ENCODE data around the gene KRTAP10-4.
A peak's percentile ranks its signal among the peaks of the same experiment; 100 is the strongest.
"Not testable (repeated sequence)": the region's sequence is repeated elsewhere in the genome, so short reads cannot be mapped to it uniquely, and the experiment has no call there.

KRTAP10-4 gene

DNA sequence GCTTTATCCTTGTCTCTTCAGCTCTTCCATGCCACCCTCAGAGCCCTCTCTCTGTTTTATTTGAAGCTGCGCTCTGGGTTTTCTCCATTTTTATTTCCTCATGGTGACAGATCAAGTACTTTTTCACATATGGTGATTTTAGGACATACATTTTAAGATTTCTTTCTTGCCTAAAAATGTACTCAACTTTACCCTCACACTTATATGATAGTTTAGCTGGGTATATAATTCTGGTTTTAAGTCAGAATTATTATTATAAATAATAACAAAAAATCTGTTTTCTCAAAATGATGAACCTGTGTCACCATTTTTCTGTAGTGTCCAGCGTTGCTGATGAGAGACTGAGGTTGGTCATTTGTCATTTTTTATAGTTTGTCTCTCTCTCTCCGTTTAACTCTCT is 7.6 kb downstream of the KRTAP10-4 start:
- no peak for DNase-seq

DNA sequence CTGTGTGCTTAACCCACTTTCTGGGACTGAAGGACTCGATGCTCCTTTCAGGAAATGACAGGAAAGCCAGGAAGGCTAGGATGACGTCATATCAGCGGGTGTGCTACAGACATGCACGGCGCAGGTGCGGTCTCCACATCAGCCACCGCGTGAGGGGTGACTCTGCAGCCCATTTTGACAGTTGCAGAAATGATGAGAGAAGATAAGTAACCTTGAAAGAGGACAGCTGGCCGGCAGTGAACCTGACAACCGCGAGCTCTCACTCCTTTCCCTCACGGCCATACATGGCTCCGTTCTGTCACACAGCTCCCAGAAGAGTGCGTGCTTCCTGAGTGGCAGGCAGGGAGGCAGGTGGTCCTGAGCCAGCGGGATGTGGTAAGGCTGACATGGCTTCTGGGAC is 8.5 kb downstream of the KRTAP10-4 start:
- no peak for DNase-seq

DNA sequence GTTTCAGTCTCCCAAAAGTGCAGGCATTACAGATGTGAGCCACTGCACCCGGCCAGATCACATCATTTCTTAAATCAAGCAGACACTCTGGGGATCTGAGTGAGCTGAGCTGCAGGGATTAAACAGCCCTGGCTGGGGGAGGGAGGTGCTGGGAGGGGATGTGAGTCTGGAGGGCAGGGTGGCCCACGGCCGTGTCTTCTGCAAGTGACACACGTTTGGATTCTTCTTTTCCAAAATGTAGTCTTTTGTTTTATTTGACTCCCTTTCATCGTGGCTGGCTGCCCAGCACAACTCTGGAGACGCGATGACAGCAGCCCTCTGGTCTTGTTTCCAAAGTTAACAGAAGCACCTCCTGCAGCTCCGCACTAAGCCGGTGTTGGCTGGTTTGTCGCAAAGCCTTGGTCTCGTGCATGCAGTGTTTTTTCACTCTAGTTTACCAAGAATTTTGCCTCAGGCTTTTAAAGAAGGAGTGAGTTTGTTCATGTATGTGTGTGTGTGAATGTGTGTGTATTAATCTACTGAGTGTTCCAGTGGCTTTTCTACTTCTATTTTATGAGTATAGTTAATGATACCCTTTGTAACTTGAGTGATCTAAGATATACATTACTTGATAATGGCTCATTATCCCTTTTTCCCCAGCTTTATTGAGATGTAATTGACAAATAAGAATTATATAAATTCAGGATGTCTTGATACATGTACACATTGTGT is 9.7 kb downstream of the KRTAP10-4 start:
- DNase-seq = no peak

DNA sequence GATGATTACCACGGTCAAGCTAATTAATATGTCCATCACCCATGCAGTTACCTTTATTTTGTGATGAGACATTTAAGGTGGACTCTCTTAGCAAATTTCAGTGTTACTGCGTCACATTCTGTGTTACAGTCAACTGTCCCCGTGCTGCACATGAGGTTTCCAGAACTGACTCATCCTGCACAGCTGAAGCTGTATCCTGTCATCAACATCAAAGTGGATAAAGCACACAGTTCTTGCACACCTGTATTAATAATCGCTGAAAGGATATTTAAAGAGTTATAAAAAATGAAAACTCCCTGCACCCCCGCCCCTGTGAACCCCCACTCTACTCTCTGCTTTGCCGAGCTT is 10.2 kb downstream of the KRTAP10-4 start:
- peak in 1 of 5 donors; percentile 70 for DNase-seq

DNA sequence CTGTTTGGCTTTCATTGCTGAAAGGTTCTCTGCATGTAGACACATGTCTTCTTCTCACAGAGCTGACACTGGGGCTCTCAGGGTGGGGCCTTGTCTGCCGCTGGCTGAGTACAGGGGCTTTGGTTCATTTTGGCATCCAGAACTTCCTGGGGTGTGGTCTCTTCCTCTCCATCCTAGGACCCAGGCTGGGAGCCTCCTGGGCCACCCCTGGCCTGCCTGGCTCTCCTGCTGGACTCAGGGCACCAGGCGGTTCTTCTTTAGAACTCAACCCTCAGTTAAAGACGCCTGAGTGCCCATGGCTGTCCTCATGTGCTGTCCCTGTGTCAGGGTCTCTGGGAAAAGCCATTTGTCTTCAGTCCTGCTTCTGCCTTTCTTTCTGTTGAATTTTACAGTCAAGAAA is 12.4 kb downstream of the KRTAP10-4 start:
- DNase-seq = no peak

DNA sequence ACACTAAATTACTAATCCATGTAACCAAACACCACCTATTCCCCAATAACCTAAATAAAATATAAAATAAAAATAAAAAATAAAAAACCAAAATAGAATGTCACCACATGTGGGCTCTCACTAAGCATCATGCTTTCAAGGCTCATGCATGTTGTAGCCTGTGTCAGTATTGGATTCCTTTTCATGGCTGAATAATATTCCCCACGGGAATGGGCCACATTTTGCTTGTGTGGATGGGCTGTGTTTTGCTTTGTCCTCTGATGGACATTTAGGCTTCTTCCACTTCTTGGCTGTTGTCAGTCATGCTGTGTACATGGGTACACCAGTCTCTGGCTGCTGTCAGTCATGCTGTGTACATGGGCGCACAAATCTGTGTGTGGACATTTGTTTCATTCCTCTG is 15.6 kb downstream of the KRTAP10-4 start:
- DNase-seq = no peak

DNA sequence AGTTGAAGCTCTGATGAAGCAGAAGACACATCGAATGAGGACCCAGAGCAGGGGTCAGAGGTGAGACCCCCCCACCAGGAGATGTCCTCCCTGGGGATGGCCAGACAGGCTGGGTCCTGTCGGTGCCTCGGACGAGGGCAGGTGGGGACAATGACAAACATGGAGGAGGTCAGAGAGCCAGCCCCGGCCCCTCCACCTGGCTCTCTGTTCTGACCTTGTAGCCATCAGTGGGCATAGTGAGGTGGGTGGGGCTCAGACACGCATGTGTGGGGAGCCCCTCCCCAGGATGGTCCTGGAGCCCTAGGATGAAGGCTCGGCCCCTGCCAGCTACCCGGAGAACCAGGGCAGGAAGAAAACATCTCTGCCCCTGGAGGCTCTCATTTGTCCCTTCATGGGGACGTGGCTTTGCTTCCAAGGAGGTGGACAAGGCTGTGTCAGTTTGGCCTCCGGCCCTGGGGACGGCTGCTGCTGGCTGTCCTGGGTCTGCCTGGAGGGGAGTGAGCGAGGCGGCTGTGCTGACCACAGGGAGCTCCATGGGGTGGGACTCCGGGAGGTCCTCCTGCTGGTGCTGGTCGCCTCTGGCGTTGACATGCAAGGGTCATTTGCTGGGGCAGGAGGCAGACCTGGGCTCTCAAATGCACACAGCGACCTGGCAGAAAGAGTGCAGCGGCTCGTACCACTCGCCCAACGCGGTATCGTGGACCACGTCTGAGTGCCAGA is 16.2 kb downstream of the KRTAP10-4 start:
- DNase-seq = no peak

DNA sequence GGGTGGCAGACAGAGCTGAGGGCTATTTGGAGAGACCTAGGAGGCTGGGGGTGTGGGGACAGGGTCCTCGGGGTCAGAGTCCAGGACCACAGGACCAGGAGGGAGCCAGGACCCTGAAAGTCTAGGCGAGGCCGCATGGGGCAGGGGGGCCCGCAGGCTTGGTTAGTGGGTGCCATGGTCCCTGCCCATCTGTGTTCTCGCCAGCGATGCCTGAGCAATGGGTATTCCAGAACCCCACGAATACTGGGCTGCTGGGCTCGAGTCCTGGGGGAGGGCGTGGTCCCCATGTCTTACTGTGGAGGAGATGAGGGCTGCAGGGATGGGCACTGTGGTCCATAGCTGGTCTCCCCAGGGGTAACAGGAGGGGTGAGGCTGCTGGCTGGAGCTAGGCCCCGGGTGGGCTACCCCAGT is 16.8 kb downstream of the KRTAP10-4 start:
- DNase-seq = no peak

DNA sequence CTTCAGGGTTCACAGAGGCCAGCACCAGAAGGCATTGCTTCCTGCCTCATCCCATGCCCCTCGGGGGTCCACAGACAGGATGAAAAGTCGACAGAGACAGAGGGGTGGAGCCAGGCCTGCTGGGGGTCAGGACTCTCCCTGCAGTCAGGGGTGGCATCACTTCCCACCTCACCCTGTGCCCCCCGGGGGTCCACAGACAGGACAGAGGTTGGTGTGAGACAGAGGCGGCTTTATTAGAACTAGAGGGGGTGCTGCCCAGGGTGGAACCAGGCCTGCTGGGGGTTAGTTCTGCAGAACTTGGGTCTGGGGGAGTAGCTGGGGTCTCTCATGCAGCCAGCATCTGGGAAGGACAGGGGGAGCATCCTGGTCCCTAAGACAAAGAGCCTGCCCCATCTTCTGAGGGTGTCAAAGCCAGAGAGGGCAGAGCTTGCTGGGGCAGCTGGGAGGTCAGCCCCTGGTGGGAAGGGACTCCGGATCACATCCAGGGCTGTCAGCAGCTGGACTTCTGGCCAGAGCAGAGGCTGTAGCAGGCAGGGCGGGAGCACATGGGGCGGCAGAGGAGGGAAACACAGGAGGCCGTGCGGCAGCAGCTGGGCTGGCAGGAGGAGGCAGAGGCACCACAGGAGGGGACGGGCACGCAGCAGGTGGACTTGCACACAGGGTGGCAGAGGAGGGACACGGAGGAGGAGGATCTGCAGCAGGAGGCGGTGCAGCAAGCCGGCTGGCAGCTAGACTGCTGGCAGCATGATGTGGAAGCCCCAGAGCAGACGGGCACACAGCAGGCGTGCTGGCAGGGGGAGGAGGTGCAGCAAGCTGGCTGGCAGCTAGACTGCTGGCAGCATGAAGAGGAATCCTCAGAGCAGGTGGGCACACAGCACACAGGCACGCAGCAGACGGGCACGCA is 17.6 kb downstream of the KRTAP10-4 start:
- DNase-seq = not testable (repeated sequence)

DNA sequence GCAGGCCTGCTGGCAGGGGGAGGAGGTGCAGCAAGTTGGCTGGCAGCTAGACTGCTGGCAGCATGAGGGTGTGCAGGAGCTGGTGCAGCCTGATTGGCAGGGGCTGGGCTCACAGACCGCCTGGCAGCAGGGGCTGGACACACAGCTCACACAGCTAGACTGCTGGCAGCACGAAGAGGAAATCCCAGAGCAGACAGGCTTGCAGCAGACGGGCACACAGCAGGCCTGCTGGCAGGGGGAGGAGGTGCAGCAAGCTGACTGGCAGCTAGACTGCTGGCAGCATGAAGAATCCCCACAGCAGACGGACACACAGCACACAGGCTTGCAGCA is 18.2 kb downstream of the KRTAP10-4 start:
- DNase-seq = not testable (repeated sequence)

DNA sequence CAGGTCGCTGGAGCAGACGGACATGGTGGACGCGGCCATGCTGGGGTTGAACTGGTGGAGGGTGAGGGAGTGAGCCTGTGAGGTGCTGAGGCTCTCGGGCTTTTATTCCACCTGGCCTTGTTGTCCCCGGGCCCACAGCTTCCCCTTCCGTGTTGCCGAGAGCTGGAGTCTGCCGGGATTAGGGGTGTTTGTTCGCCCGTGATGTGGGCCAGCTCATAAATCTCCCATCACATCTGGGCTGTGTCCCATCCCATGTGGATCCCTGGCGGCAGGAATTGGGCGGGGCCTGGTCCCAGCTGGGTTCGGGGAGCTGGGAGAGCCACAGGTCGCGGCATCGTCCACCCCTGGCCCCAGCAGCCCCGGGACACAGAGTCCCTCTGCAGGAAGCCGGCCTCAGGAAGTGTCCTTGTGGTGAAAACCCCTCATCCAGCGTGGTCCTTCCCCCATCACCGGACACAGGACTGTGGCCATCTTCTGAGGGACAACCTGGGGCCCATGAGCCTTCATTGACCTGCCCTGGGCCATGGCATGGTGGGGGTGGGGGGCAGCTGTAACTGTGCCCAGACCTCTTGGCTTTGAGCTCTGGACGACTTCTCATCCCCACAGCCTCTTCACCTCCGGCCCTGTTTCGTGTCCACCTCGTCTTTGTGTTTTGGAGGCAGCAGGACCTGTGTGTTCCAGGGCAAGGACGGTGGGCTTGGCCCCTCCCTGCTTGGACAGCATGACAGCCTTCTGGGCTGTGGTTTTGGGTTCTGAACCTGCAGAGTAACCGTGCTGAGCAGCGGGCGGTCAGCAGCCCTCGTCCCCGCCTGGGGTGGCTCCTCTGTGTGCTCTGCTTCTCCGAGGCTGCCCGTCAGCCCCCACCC is 19.1 kb downstream of the KRTAP10-4 start, which contains the start of gene KRTAP10-6:
KRTAP10-6 (minus strand) TSS at position 60 of the 866 bp plus-strand sequence; CDS start at position 39, 21 bp downstream.
- DNase-seq = no peak

DNA sequence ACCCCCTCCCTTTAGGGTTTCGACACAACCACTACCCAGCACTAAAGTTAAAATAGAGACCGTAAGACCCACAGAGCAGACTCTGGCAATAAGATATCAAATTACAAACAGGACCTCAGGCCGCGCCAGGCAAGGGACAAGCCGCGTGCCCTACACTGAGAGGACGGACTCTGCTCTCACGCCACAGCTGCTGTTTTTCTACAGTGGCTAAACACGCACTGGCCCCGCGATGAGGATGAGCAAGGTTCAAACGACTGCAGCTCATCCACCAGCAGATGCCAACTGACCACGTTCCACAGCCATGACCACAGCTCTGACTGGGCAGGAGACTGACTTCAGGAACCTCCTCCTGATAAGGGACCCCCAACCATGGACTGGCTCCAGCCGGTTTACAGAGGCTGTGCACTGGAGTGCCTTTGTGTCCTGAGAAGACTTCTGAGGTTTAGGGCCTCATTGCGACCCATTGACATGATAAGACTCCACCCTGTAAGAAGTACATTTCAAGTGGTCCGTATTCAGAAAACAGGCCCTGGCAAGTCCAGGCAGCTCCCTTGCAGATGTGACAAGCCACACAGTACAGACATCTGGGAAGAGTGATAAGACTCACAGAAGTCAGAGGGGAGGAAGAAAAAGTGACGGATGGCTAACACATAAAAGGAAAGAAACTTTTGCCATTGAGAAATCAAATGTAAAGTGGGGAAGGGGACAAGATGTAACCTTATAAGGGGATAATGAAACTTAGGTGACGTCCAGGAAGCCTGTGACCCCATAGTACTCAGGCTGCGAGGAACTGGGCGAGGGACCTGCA is 20.3 kb downstream of the KRTAP10-4 start:
- DNase-seq = no peak

DNA sequence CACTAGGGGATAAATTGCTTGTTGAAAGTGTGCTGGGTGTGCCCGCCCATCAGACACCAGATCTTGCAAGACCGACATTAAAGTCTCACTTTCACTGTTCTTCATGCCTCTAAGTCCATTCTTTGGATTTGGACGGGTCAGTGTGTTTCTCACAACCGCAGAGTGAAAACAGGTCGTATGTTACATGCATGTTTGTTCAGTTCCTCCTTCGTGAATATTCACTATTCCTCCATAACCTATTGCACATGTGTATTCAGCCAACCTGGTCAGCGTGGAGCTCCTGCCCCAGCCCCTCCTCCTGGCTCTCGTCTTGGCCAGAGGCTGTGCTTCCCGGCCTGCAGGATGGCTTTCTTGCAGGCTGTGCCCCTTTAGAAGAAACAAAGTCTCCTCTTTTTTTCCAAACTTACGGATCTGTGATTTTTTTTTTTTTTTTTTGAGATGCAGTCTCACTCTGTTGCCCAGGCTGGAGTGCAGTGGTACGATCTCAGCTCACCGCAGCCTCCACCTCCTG is 20.9 kb downstream of the KRTAP10-4 start:
- no peak for DNase-seq

DNA sequence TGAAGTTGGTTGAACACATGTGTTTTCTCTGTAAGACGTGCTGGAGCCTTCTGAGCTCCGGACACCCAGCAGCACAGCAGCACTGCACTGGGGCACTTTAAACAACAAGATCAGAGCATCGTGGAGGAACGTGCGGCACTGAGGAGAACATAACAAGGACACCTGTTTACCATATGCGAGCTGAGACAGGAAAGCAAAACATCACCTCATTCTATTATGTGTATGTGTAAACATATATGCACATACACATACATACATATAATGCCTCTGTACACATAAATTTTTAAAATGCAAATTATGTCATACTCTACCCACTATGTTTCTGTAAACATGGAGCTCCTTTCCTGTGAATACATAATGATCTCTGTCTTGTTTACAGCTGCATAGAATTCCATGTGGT is 22.0 kb downstream of the KRTAP10-4 start:
- DNase-seq = no peak

DNA sequence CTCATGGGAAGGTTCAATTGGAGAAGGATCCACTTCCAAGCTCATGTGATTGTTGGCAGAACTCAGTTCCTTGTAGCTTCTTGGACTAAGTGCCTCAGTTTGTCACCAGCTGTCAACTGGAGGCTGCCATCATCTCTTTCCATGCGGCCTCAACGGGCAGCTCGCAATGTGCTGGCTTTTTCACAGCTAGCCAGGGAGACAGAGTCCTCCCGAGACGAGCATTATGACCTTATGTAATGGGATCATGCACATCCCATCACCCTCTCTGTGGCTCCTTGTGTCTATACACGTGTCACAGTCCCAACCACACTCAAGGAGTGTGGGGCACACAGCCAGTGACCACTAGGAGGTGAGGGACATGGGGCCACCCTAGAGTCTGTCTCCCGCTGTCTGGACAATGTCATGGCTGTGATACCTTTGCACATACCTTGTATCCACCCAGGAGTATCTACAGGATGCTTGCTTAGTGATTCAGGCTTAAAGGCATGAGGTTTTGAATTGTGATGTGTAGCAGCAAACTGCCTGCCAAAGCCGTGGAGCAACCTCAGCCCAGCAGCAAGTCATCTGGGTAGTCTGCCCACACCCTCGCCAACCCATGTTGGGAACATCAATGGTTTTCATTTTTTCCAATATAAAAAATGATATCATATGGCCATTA is 22.7 kb downstream of the KRTAP10-4 start:
- no peak for DNase-seq

DNA sequence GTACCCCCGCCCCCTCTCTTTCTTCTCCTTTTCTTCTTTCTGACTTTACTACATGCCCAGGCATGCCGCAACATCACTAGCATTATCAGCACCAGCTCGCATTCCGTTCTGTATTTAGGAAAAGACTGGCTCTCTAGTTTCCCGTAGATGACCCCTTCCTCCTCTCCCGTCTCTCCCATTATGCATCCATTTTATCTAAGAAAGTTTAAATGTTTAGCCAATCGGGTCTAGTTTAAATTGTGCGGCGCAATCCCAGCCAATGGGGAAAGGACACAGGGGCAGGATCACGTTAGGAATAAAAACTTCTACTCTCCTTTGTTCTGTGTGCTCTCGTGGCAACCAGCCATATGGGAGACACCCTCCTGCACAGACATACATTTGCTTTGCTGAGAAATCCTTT is 24.5 kb downstream of the KRTAP10-4 start:
- DNase-seq = no peak

DNA sequence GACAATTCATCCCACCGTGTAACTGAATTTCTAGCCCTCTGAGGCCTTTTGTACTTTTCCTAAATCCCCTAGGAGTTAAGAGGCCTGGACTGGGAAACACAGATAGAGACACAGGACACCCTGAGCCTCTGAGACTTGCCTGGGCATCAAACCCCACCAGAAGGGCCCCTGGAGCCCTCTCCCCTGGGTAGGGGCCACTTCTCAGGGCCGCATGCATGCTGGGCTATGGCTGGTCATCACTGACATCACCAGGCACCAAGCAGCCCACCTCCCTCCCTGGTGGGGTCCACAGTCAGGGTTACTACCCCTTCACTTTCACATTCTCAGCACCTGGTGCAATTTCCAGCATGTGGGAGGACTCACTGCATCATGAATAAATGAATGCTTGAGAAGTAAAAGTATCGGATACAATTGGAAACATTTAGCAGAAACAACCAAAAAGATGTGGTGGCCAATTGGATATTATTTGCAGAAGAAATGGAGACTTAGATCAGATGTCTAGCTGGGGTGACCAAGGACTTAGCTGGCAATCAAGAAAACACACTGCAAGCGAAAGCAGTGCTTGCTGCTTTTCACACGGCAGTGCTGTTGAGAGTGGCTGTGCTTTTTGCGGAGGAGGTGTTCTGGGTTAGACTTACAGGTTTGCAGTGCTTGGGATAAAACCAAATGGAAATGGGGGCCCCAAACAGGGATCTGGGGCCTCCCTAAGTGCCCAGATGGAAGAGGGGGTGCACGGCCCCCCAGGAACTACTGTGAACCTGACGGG is 25.9 kb downstream of the KRTAP10-4 start:
- no peak for DNase-seq

DNA sequence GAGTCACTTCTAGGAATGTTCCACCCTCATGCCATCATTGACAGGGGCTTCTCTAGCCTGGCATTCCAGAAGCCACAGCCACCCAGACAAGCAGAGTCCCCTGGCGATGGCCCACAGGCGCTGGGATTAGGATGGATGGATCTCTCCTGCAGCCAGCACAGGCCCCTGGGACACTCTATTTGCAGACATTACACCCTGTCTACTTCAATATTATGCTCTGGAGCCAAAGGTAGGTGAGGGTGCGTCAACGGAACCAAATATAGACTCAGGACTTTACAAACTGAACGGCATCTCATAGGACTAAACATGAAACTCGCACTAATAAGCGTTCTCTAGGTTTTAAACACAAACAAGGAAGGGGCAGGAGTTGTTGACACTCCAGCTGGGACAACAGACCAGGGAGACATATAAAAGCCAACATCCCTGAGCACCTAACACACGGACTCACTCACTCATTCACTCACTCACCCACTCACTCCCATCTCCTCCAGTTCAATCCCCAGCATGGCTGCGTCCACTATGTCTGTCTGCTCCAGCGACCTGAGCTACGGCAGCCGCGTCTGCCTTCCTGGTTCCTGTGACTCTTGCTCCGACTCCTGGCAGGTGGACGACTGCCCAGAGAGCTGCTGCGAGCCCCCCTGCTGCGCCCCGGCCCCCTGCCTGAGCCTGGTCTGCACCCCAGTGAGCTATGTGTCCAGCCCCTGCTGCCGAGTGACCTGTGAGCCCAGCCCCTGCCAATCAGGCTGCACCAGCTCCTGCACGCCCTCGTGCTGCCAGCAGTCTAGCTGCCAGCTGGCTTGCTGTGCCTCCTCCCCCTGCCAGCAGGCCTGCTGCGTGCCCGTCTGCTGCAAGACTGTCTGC is 26.8 kb downstream of the KRTAP10-4 start, which contains the start of gene KRTAP10-7:
KRTAP10-7 (plus strand) TSS at position 480 of the 861 bp plus-strand sequence; CDS start at position 505, 25 bp downstream.
- DNase-seq = not testable (repeated sequence)

DNA sequence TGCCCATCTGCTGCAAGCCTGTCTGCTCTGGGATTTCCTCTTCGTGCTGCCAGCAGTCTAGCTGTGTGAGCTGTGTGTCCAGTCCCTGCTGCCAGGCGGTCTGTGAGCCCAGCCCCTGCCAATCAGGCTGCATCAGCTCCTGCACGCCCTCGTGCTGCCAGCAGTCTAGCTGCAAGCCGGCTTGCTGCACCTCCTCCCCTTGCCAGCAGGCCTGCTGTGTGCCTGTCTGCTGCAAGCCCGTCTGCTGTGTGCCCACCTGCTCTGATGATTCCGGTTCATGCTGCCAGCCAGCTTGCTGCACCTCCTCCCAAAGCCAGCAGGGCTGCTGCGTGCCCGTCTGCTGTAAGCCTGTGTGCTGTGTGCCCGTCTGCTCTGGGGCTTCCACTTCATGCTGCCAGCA is 27.6 kb downstream of the KRTAP10-4 start:
- DNase-seq = not testable (repeated sequence)
